Stimulated activated CD8-positive, alpha-beta memory T cell treated with anti-CD3 and anti-CD28 coated beads, Interleukin-7, amount 100 ng/mL, for 48 hours (primary cell): ENCODE data around the gene RNF123.

Experiments used
- DNase-seq, 2 donors: peaks; one replicate each; pipeline ENCODE4 v3.0.0-alpha.2; 2020; ENCODE audit warnings: low read depth in 1 of 2; ENCODE audit errors: extremely low read depth in 1 of 2

The RNF123 gene

DNA sequence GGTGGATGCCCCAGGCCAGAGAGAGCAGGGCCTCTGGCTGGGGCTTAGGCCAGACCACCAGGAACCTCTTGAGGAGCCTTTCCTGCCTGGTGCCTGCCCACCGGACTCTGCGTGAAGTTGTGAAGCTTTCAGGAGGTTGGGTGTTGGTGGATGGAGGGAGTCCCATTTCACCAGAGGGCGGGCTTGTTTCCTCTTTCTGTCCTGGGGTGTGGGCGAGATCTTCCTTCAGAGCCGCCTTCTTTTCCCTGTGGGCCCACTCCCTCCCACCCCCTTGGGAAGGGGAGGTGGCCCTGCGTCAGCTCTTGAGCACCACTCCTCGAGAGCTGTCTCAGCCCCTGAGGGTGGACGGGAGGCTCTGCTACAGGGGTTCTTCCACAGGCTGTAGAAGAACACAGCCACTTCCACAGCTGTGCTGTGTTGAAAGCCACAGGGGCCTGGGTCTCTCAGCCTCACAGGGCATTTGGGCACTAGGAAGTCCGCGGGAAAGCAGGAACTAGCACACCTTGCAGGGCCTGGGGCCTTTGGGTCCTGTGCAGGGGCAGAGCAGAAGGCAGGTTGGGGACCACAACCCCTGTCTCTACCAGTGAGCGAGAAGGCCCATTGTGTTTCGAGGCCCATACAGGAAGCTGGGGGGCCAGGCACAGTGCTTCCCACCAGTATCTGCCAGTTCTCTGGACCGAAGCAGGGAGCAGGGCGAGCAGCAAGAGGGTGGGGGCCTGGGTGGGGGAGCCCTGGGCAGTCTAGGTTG lies 28.0 kb downstream of the RNF123 start:
- no peak for DNase-seq

- DNase-seq, result no peak
Observed at GRCh38 chr3:49717959-49718857, 28.9 kb downstream of the RNF123 start.

- DNase-seq, result no peak
Observed at GRCh38 chr3:49718858-49719213, 29.5 kb downstream of the RNF123 start.

GRCh38 chr3:49719214-49719884 lies 30.0 kb downstream of the RNF123 start, which contains the start of gene AMIGO3:
AMIGO3 (minus strand) TSS chr3:49719684; CDS start chr3:49719465, 219 bp downstream.
- DNase-seq, result peak; percentile 83 to 90

- DNase-seq, result no peak
Observed at GRCh38 chr3:49720855-49721595, 31.7 kb downstream of the RNF123 start.

DNA sequence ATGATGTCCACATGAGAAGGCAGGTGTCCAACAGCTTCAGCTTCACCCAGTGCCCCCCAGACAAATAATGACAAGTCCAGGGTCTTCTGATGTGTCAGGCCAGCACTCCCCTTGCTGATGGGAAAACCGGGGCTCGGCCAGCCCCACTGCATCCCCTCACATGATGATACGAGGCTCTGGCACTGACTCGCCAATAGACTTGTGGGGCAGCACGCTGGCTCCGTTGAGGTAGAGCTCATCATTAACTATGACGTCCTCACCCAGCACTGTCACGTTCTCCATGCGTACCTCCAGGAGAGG lies 32.2 kb downstream of the RNF123 start:
- no peak for DNase-seq

GRCh38 chr3:49721896-49722781 lies 32.8 kb downstream of the RNF123 start:
- DNase-seq, result no peak

- no peak for DNase-seq
Observed at GRCh38 chr3:49722896-49723295, 33.5 kb downstream of the RNF123 start.

DNA sequence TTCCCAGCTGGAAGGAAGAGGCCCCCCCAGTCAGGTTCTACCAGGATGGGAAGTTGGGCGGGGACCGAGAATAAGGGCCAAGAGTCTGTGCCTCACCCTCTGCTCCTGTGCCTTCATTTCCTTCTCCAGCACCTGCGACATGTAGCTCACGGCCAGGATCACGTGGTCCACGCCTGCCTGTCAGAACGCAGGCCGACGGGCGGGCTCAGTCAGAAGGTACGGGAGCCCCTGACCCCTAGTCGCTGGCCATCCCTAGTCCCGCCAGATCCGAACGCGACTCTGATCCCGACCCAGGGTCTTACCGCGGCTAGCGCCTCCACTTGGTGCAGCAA lies 33.9 kb downstream of the RNF123 start:
- peak; percentile 37 to 55 for DNase-seq

- peak; percentile 94 for DNase-seq
Observed at GRCh38 chr3:49723628-49724551, 34.5 kb downstream of the RNF123 start, which contains the start of gene GMPPB. GMPPB (minus strand) TSS chr3:49723951; CDS start chr3:49723726, 225 bp downstream.

DNA sequence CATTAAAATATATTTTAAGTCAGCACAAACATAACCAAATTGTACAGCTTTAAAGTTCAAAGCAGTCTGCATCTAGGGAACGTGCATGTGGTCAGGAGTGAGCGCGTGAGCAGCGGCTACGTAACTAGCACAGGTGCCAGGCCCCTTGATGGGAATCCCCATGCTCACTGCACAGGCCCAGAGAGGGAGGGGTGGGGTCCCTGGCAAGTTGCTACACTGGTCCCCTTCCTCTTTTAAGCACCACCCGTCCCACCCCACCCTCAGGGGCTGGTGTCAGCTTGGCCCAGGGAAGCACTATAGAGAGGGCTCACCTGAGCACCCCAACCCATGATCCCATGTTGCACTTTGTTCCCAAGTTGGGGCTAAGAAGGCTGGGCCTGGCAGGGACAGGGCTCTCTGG lies 35.2 kb downstream of the RNF123 start:
- no peak for DNase-seq

- DNase-seq, result no peak
Observed at GRCh38 chr3:49725906-49726681, 36.7 kb downstream of the RNF123 start.

DNA sequence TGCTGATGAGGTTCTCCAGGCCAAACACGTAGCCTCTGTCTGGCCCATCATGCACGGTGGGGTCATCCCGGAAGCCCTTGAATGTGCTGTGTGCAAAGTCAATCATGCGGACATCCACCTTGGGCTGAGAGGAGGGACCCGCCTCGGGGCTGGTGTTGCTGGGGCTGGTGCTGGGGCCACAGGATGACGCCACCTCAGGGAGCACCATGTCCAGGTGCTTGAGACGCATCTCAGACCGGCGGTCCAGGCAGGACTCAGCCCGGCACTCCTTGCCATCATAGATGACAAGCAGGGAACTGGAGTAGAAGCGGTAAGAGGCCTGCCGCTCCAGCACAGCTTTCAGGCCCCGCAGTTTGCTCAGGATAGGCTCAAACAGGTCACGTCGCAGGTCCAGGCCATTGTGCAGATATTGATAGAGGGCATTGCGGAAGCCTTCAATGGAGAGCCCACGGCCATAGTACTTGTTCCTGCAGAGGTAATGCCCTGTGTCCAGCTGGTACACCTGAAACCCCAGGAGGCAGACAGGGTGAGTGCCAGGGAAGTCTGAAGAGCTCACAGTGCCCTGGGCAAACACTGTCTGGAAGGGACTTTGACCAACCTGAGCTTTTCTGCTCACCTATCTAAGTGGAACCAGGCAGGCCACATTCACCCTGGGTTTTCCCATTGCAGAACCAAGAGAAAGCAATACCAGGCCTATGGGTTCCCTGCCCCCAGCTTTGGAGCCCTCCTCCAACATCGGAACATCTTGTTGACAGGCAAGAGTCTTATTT lies 38.0 kb downstream of the RNF123 start:
- no peak for DNase-seq

- DNase-seq, result no peak
Observed at GRCh38 chr3:49727924-49728361, 38.6 kb downstream of the RNF123 start.

DNA sequence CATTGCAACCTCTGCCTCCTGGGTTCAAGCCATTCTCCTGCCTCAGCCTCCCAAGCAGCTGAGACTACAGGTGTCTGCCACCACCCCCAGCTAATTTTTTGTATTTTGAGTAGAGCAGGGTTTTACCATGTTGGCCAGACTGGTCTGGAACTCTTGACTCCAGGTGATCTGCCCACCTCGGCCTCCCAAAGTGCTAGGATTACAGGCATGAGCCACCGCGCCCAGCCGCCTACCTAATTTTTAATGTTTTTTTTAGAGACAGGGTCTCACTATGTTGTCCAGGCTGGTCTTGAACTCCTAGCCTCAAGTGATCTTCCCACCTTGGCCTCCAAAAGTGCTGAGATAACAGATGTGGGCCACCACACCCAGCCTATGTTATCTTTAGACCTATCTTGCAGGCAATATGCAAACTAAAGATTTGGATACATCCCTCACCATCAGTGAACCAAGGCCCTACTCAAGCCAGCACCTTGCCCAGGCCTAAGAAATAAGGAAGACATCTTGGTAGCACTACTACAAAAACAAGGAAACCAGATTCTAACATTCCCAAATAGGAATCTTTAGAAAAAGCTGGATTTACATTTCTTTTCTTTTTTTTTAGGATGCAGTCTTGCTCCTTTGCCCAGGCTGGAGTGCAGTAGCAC lies 40.7 kb downstream of the RNF123 start:
- no peak for DNase-seq

DNA sequence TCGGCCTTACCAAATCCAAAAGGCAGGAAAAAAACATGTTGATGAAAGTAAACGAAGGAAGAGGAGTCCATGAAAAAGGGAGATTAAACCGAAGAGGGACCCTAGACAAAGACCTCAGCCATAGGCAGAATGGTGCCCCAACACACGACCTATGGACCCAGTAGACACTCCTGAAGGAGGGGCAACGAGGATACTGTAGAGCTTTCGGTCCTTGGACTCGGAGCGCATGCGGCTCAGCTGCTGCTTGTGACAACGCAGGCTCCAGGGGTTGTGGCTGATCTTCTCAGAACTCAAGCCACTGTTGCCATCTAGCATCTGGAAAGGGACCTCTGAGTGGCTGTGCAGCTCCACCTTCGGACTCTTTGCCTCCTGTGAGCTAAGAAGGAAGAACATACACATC lies 43.2 kb downstream of the RNF123 start:
- DNase-seq, result no peak

GRCh38 chr3:49733551-49733950 lies 44.2 kb downstream of the RNF123 start:
- no peak for DNase-seq
